Activated CD8-positive, alpha-beta memory T cell treated with anti-CD3 and anti-CD28 coated beads for 36 hours (primary cell): ENCODE data around the gene SMAD5. TPM values are rescaled to one million over a fixed set of nuclear protein-coding genes. Genes with fewer than 3 reads are reported as not detected.

Experiments
- CTCF ChIA-PET: fragments of 350-600 bp; sonication (Branson Sonifier 250); formaldehyde crosslinking; loops from one replicate; lab custom pipeline; 2021; ENCODE audit warnings: antibody characterized with exemption; lab: Charles Lee
- POLR2A ChIA-PET: fragments of 350-600 bp; sonication (Branson Sonifier 250); formaldehyde crosslinking; loops from one replicate; lab custom pipeline; 2021; ENCODE audit warnings: antibody characterized with exemption; lab: Charles Lee
- total RNA-seq, 2 experiments: library from RNA; stranded (reverse); gene quantifications; one replicate each; pipeline ENCODE4 v1.2.3, GENCODE V29; 2021

The SMAD5 gene
- total RNA-seq, 2 experiments from 2014 or later = 19.0 to 19.2 TPM

DNA sequence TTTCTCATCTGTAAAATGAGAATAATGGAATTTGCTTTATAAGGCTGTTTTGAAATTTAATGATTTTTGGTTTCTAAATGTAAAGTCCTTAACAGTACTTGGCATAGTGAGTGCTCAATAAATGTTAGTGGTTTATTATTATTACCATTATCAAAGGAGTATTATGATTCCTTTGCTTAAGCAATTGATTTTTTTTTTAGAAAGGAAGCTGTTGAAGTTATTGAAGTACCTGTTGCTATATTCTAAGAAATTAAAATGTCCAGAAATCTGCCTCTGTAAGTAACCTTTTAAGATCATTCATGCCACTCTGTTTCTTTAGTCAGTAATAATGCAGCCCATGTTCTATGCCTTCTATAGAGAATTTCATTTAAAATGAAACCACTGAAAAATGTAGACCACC, 15.0 kb downstream of the SMAD5 start:
- ChIA-PET POLR2A (no interaction called here), CTCF (no interaction called here)

DNA sequence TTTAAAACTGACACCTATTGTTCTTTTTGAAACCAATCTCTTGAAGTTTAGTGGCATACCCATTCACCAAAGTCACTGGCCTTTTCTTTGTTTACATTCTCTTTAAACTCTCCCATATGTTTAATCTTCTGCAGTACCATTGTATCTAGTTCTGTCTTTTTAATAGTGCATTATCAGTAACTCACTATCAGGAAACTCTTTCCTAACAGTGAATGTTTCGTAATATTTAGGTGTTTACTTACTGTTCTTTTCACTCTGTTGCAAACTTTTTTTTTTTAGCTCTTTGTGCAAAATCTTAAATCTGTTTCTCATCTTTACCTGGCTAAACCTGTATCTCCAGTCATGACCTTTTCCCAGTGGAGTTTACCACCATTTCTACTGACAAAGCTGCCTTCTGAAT, 17.2 kb downstream of the SMAD5 start:
- POLR2A ChIA-PET = no interaction called here
- CTCF ChIA-PET = interaction anchor here (1.1 kb wide), 1 partner anchor 20 kb away, joined by 4 read pairs; no protein-coding TSS in a partner anchor

DNA sequence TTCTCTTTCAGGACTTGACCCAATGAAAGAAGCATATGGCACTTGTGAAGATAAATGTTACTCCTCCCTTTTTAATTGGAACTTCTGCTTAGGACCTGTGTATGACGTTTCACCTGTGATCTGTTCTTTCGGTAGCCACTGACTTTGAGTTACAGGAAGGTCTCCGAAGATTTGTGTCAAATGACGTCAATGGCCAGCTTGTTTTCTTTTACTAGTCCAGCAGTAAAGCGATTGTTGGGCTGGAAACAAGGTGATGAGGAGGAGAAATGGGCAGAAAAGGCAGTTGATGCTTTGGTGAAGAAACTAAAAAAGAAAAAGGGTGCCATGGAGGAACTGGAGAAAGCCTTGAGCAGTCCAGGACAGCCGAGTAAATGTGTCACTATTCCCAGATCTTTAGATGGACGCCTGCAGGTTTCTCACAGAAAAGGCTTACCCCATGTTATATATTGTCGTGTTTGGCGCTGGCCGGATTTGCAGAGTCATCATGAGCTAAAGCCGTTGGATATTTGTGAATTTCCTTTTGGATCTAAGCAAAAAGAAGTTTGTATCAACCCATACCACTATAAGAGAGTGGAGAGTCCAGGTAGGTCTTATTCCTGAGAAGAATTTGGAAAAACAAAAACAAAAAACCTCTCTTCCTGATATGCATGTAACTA, 21.1 kb downstream of the SMAD5 start:
- POLR2A ChIA-PET = no interaction called here
- CTCF ChIA-PET = no interaction called here

GRCh38 chr5:136155078-136155477, 22.4 kb downstream of the SMAD5 start:
- POLR2A ChIA-PET = no interaction called here
- CTCF ChIA-PET = no interaction called here

DNA sequence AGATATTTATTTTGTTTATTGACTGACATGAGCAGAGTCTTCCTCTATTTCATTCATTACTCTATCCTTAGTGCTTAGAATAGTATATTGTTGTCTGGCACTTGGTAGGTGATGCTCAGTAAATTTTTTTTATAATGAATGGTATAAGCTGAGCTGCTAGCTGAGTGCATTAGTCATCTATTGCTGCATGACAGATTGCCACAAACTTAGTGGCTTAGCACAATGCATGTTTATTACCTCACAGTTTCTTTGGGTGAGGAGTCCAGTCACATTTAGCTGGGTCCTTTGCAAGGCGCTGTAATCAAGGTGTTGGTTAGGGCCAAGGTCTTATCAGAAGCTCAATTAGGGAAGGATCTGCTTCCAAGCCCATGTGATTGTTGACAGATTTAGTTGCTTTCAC, 23.1 kb downstream of the SMAD5 start:
- ChIA-PET POLR2A (no interaction called here), CTCF (no interaction called here)

DNA sequence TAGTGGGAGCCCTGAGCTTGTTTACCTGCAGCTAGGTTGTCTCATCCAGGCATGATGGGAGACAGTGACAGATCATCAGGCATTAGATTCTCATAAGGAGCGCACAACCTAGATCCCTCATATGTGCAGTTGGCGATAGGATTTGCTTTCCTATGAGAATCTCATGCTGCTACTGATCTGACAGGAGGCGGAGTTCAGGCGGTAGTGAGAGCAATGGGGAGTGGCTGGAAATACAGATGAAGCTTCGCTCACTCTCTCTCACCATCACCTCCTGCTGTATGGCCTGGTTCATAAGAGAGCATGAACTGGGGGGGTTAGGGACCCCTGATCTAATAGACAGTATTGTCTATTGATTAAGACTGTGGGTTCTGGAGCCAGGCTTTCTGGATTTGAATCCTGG, 24.9 kb downstream of the SMAD5 start:
- POLR2A ChIA-PET = no interaction called here
- CTCF ChIA-PET = no interaction called here

GRCh38 chr5:136159457-136159856, 26.8 kb downstream of the SMAD5 start:
- ChIA-PET POLR2A (no interaction called here), CTCF (no interaction called here)

DNA sequence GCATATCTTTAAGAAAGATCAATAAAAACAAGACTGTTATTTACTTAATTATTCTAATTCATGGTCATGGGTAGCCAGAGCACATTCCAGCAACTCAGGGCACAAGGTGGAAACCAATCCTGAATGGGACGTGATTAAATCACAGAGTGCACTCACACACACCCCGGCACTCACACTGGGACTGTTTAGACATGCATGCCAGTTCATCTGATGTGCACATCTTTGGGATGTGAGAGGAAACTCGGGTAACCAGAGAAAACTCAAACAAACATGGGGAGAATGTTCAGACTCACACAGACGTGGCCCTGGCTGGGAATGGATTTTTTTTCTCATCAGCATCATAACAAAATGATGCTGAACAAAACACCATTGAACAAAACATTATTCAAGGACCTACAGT, 29.4 kb downstream of the SMAD5 start:
- ChIA-PET CTCF (no interaction called here), POLR2A (no interaction called here)

DNA sequence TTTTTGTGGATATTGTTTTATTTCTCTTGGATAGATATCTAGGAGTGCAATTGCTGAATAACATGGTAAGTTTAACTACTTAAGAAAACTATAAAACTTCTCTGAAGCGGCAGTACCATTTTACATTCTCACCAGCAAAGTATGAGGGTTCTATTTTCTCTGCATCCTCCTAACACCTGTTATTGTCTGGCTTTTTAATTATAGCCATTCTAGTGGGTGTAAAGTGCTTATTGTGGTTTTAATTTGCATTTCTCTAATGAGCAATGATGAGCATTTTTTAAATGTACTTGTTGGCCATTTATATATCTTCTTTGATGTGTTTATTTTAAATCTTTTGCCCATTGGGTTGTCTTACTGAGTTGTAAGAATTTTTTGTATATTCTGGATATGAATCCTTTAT, 31.6 kb downstream of the SMAD5 start:
- ChIA-PET CTCF (no interaction called here), POLR2A (no interaction called here)

DNA sequence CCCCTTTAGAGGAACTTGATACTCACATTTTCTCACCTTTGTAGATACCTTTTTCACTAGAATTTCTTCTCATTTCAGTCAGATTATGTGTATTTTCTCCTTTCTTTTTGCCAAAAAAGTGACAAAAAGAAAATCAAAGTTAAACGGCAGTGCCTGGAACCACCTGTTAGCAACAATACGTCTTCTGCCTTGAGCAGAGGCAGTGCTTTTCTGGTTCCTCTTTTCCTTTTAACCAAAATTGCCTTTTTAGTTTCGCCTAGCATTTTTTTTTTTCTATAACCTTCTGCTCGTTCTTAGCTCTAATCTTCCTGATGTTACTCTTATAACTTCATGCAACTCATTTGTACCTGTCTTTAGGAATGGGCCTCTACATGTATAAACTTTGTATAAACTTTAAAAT, 34.3 kb downstream of the SMAD5 start:
- ChIA-PET POLR2A (no interaction called here), CTCF (no interaction called here)

DNA sequence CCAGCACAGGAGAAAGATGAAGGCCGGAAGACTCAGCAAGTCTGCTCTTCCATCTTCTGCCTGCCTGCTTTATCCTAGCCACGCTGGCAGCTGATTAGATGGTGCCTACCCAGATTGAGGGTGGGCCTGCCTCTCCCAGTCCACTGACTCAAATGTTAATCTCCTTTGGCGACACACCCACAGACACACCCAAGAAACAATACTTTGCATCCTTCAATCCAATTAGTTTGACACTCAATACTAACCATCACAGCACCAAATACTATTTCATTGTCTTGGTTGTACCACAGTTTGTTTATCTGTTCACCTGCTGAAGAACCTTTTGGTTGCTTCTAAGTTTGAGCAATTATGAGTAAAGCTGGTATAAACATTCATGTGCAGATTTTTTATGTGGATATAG, 36.6 kb downstream of the SMAD5 start:
- POLR2A ChIA-PET = no interaction called here

GRCh38 chr5:136174021-136174659, 41.5 kb downstream of the SMAD5 start:
- POLR2A ChIA-PET = interaction anchor here (0.6 kb wide), 1 partner anchor 554 kb away, joined by 6 read pairs; no protein-coding TSS in a partner anchor
- CTCF ChIA-PET = interaction anchor here (1.4 to 1.6 kb wide), 2 partner anchors 38 to 91 kb away, joined by 3 to 6 read pairs; no protein-coding TSS in a partner anchor

More for the DNA sequence above, 36.6 kb downstream of the SMAD5 start:
- CTCF ChIA-PET = interaction anchor here (0.7 kb wide), 1 partner anchor 19 kb away, joined by 4 read pairs; no protein-coding TSS in a partner anchor

DNA sequence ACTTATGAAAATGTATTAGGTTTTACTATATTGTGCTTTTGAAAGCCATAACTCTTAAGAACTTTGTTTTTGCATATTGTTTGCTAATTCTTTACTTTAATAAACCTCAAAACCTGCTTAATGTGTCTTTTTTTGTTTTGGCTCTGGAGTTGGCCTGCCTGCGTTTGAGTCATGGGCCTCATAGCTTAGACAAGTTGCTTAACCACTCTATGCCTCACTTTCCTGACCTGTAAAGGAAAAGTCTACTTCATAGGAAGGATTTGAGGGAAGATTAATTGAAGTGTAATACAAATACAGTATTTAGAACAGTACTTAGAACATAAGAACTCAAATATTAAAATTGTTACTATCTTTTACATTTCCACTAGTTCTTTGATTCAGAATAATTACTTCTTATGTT, 50.0 kb downstream of the SMAD5 start:
- POLR2A ChIA-PET = no interaction called here
- CTCF ChIA-PET = no interaction called here

DNA sequence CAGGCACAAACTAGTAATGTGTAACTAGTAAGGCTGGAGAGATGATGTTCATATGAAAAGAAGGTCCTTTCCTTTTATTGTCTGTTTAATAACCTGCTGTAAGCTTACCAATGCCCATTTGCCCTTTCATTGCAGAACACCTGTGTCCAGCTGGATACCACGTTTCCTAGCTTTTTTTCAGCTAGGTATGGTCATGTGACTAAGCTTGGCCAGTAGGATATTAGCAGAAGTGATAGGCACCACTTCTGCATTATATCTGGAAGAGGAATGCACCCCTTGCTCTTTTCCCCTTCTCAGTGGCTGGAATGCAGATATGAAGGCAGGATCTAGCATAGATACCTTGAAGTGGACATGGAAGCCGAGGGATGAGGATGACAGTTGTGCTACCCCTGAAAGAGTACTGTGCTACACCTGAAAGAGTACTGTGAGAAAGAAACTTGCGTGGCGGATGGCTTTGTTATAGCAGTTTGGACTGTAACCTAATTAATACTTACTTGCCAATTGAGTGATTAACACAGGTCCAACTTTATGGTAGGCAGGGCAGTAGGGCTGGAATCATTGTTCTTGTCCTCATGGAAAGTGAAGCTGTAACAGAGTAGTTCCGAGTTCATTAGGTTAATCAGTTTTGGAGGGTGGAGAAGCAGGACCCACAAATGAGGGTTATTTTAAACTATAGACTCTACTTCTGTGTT, 53.5 kb downstream of the SMAD5 start:
- ChIA-PET POLR2A (no interaction called here), CTCF (no interaction called here)

GRCh38 chr5:136186796-136187195, 54.2 kb downstream of the SMAD5 start:
- ChIA-PET CTCF (no interaction called here), POLR2A (no interaction called here)

- ChIA-PET POLR2A (interaction anchor here (0.5 kb wide), 1 partner anchor 13 kb away, joined by 4 read pairs; no protein-coding TSS in a partner anchor), CTCF (no interaction called here)
Observed at GRCh38 chr5:136188859-136189258, 56.2 kb downstream of the SMAD5 start.

DNA sequence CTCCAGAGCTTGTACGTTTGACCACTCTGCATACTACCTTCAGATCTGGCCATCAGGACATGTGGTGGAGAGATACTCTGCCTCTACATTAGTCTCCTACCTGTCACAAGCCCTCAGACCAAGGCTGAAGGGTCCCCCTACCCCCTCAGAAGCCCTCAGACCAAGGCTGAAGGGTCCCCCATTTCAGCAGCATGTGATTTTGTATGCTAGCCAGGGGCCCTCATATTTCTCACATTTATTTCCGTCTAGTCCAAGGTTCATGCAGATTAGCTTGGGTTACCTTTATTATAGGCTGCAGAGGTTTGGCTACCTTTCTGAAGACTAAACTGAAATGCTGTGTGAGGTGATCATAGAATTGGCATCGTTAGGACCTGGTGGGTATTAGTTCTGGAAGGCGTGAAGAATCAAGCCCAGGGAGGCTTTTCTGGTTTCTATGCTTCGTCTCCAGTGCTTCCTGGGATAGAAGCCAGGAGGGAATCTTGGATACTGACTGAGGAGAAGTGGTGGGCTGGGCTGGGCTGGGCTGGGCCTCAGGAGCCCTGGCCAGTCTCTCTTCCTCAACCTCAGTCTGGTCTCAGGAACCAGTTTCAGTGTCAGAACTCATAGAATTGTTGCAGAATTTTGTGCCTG, 57.6 kb downstream of the SMAD5 start:
- ChIA-PET POLR2A (no interaction called here), CTCF (no interaction called here)

GRCh38 chr5:136190904-136191303, 58.3 kb downstream of the SMAD5 start:
- POLR2A ChIA-PET = no interaction called here
- CTCF ChIA-PET = no interaction called here

DNA sequence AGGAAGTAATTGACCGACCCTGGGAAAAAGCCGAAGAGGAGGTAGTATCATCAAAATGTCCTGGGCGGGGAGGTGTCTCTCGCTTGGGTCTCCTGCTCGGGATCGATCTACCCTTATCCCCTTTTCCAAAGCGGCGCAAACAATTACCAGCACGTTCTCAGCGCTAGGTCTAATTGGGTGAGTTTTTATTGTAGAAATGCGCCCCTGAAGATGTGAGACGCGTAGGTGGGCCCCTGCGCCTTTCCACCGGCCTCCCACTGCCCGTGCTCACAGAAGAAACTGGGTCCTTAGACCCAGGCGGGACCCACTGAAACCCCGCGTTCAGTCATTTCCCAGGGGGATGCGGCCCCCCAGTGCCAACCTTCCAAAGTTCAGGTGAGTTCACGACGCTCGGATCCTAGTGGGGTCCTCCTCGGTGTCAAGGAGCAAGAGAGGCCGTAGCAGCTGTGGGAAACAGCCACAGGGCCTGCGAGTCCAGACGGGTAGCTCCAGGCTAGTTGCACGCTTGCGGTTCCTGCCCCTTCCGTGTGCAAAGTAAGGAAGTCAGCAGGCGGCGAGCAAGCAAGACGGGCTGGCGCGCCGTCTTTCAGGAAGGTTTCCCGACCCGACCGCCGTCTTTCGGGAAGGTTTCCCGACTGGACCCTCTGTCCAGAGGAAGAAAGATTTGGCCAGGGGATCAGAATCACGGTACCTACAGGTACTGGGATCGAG, 58.8 kb downstream of the SMAD5 start:
- POLR2A ChIA-PET = no interaction called here
- CTCF ChIA-PET = no interaction called here
